GM23248 (cell line): ENCODE results near the gene MOB3B.

Experiments
- EZH2 ChIP-seq: fragments of 200-600 bp; sonication (generic); IDR thresholded peaks from 2 replicates; pipeline ENCODE4 v1.6.1; 2018; ENCODE audit warnings: antibody characterized with exemption, mild to moderate bottlenecking; ENCODE audit not compliant: insufficient read depth, poor library complexity, severe bottlenecking
- EZH2phosphoT487 ChIP-seq: fragments of 200-600 bp; sonication (generic); IDR thresholded peaks from 2 replicates; pipeline ENCODE4 v1.6.1; 2018; ENCODE audit warnings: antibody characterized with exemption, moderate library complexity, mild to moderate bottlenecking, low read depth; ENCODE audit not compliant: insufficient read depth

DNA sequence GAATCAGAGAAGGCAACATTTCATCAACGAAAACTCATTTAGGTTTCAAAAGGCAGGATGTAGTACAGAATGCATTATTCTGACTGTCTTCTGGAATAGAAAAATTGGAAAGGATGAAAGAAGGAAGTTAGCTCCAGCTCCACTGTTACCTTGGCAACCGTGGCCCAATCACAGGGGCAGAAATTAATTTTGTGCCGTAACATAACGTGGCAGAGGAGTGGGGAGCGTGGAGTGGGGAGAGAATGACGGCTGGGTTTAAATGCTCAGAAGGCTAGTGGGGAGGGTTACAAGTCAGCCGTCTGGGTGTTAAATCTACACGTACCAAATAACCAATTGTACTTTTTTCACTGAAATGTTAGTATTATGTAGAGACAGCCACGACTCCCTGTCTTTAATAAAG is 200.3 kb downstream of the MOB3B start:
- TF ChIP-seq EZH2 (no peak), EZH2phosphoT487 (no peak)
